Measurements from ENCODE around the gene SYCE3.
"Not testable (repeated sequence)": the region's sequence is repeated elsewhere in the genome, so short reads cannot be mapped to it uniquely, and the experiment has no call there.

SYCE3 gene

GRCh38 chr22:50526108-50526833, 36.4 kb downstream of the SYCE3 start:
- intact Hi-C loops (cut with DNase I): loop anchor here (5.0 kb wide), 1 partner anchor 56 kb away; the partner anchor contains the start of gene CHKB
- peak in 37 of 42 donors; percentile 54 to 83 (median 70) for DNase-seq

GRCh38 chr22:50525858-50526107, 36.9 kb downstream of the SYCE3 start:
- intact Hi-C loops (cut with DNase I): loop anchor here (2.0 to 5.0 kb wide), 2 partner anchors 17 to 57 kb away; partner anchors contain the start of genes CHKB and NCAPH2
- peak in 4 of 42 donors; percentile 57 to 78 (median 71) for DNase-seq

- DNase-seq: peak; percentile 84 to 98 (median 95)
- intact Hi-C loops (cut with DNase I): loop anchor here (2.0 to 5.0 kb wide), 2 partner anchors 16 to 57 kb away; partner anchors contain the start of genes CHKB and NCAPH2
These were observed 37.4 kb downstream of the SYCE3 start, which contains the start of gene SCO2 for GRCh38 chr22:50525104-50525857. TSS of gene SCO2 (minus strand) at chr22:50525598. CDS start at chr22:50524411, 1,187 bp downstream.

GRCh38 chr22:50524676-50525103, 38.0 kb downstream of the SYCE3 start:
- intact Hi-C loops (cut with DNase I): loop anchor here (2.0 to 5.0 kb wide), 2 partner anchors 16 to 58 kb away; partner anchors contain the start of genes CHKB and NCAPH2
- DNase-seq: peak in 10 of 42 donors; percentile 37 to 66 (median 50)

GRCh38 chr22:50523806-50524675, 38.7 kb downstream of the SYCE3 start:
- intact Hi-C loops (cut with DNase I): loop anchor here (2.0 kb wide), 1 partner anchor 15 kb away; the partner anchor contains the start of gene NCAPH2
- no peak for DNase-seq

- intact Hi-C loops (cut with DNase I): no loop called here
- DNase-seq: no peak
These were observed 39.3 kb downstream of the SYCE3 start for GRCh38 chr22:50523458-50523805.

- intact Hi-C loops (cut with DNase I): no loop called here
- no peak for DNase-seq
These were observed 39.8 kb downstream of the SYCE3 start for GRCh38 chr22:50522806-50523438.

GRCh38 chr22:50522208-50522805, 40.4 kb downstream of the SYCE3 start:
- intact Hi-C loops (cut with DNase I): no loop called here
- no peak for DNase-seq

- intact Hi-C loops (cut with DNase I): no loop called here
- DNase-seq: no peak
These were observed 41.0 kb downstream of the SYCE3 start for GRCh38 chr22:50521710-50522109.

GRCh38 chr22:50520826-50521453, 41.8 kb downstream of the SYCE3 start:
- no peak for DNase-seq
- intact Hi-C loops (cut with DNase I): no loop called here

GRCh38 chr22:50520184-50520583, 42.5 kb downstream of the SYCE3 start:
- intact Hi-C loops (cut with DNase I); DNase-seq: not testable (repeated sequence)

GRCh38 chr22:50519151-50519550, 43.6 kb downstream of the SYCE3 start:
- DNase-seq: no peak
- intact Hi-C loops (cut with DNase I): no loop called here

GRCh38 chr22:50518606-50519005, 44.1 kb downstream of the SYCE3 start:
- intact Hi-C loops (cut with DNase I): no loop called here
- DNase-seq: no peak

GRCh38 chr22:50517495-50518260, 45.0 kb downstream of the SYCE3 start:
- no peak for DNase-seq
- intact Hi-C loops (cut with DNase I): no loop called here

- DNase-seq: no peak
- intact Hi-C loops (cut with DNase I): no loop called here
These were observed 45.8 kb downstream of the SYCE3 start for GRCh38 chr22:50516891-50517290.

GRCh38 chr22:50516068-50516467, 46.7 kb downstream of the SYCE3 start:
- intact Hi-C loops (cut with DNase I): no loop called here

GRCh38 chr22:50513175-50513574, 49.5 kb downstream of the SYCE3 start:
- intact Hi-C loops (cut with DNase I): no loop called here
- DNase-seq: no peak

More at GRCh38 chr22:50516068-50516467, 46.7 kb downstream of the SYCE3 start:
- DNase-seq: no peak
